PC-9 (cell line): ENCODE measurements around the gene FAM111B.
"Not testable (repeated sequence)": the region's sequence is repeated elsewhere in the genome, so short reads cannot be mapped to it uniquely, and the experiment has no call there.

Experiments
- EZH2 ChIP-seq: fragments of 200-600 bp; sonication (generic); IDR thresholded peaks from 2 replicates; pipeline ENCODE4 v1.8.0; 2017; ENCODE audit warnings: antibody characterized with exemption, low read depth
- TF ChIP-seq, protein P1 (sequence below): fragments of 200-600 bp; sonication (generic); conservative IDR thresholded peaks from 2 replicates; pipeline ENCODE4 v1.6.1; 2017; ENCODE audit warnings: mixed run types, antibody characterized with exemption, mild to moderate bottlenecking, moderate library complexity

DNA sequence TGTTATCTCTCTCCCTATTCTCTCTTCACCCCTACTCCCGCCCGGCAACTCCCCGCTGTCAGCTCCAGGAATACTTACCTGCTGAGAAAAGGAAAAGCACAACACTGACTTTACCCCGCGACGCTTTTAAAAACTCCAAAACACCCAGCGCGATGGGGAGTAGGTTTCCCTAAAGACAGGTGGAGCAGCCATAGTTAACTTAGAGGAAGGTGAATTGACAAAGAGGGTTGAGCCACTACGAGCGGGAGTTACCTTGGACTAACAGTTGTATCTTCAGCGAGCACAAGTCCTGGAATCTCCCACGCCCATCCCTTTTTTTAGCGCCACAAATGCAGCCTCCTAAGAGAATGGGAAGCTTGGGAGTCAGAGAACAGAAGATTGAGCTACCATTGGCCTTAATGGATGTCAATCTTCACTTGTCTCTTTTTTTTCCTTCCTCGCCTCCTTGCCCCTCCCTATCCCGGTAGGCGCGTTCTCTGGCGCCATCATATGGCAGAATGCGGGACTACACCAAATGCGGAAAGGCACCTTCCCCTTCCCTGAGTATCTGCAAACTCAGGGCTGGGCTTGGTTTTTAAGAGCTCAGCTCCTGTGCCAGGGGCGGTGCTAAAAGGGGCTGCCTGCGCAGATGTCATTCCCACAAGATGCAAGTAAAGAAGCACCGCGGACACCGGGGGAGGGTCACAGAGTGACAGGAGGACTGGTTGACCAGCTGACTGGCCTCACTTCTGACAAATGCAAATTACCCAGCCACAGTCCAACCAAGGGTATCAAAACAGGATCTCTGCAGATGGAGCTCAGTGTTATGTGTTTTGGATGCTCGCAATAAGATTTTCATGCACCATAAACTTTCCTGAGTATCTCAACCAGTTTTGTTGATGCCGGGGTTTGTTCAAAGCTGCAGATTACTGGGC, 48.7 kb upstream of the FAM111B start:
- TF ChIP-seq, protein P1, sequence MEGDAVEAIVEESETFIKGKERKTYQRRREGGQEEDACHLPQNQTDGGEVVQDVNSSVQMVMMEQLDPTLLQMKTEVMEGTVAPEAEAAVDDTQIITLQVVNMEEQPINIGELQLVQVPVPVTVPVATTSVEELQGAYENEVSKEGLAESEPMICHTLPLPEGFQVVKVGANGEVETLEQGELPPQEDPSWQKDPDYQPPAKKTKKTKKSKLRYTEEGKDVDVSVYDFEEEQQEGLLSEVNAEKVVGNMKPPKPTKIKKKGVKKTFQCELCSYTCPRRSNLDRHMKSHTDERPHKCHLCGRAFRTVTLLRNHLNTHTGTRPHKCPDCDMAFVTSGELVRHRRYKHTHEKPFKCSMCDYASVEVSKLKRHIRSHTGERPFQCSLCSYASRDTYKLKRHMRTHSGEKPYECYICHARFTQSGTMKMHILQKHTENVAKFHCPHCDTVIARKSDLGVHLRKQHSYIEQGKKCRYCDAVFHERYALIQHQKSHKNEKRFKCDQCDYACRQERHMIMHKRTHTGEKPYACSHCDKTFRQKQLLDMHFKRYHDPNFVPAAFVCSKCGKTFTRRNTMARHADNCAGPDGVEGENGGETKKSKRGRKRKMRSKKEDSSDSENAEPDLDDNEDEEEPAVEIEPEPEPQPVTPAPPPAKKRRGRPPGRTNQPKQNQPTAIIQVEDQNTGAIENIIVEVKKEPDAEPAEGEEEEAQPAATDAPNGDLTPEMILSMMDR, result peak; percentile 81
- not testable (repeated sequence) for TF ChIP-seq EZH2
